ENCODE measurements around the gene TBC1D17.

Gene TBC1D17

GRCh38 chr19:49907745-49908446, 30.4 kb downstream of the TBC1D17 start:
- peaks cover 45% of the 10 kb centered on the region for H3K79me2 ChIP-seq (ENCODE audit: low read length)
- DNase-seq: no peak
- no peaks in the 10 kb centered on the region for H3K27me3 ChIP-seq (replicated peaks; ENCODE audit: insufficient read depth, low read length)
- H3F3A ChIP-seq (ENCODE audit: insufficient read depth, low read length): peaks cover 6% of the 10 kb centered on the region; the same call in 1 of the 2 replicates
- H3K9ac ChIP-seq (ENCODE audit: low read length): no peak overlapping the region
- no peaks in the 10 kb centered on the region for H3K9me2 ChIP-seq (replicated peaks; ENCODE audit: insufficient read depth, low read length)
- H4K20me1 ChIP-seq (ENCODE audit: insufficient read depth, low read length): peaks cover 6% of the 10 kb centered on the region; the same call in 1 of the 2 replicates
- no peak overlapping the region for H2AFZ ChIP-seq (ENCODE audit: low read length)
- H3K36me3 ChIP-seq (replicated peaks; ENCODE audit: insufficient read depth, low read length): peaks cover 12% of the 10 kb centered on the region; the same call in 1 of the 2 replicates
- TF ChIP-seq, protein P1, sequence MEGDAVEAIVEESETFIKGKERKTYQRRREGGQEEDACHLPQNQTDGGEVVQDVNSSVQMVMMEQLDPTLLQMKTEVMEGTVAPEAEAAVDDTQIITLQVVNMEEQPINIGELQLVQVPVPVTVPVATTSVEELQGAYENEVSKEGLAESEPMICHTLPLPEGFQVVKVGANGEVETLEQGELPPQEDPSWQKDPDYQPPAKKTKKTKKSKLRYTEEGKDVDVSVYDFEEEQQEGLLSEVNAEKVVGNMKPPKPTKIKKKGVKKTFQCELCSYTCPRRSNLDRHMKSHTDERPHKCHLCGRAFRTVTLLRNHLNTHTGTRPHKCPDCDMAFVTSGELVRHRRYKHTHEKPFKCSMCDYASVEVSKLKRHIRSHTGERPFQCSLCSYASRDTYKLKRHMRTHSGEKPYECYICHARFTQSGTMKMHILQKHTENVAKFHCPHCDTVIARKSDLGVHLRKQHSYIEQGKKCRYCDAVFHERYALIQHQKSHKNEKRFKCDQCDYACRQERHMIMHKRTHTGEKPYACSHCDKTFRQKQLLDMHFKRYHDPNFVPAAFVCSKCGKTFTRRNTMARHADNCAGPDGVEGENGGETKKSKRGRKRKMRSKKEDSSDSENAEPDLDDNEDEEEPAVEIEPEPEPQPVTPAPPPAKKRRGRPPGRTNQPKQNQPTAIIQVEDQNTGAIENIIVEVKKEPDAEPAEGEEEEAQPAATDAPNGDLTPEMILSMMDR (IDR thresholded peaks at IDR 0.05; ENCODE audit: low read length): no peak
- TF ChIP-seq EZH2phosphoT487 (IDR thresholded peaks at IDR 0.05; ENCODE audit: low read length) (no peak), EZH2 (optimal IDR thresholded peaks at IDR 0.05; ENCODE audit: low read depth, low read length) (no peak)
- H3K27ac ChIP-seq (ENCODE audit: low read length): no peak overlapping the region
- no peaks in the 10 kb centered on the region for H3K9me3 ChIP-seq (replicated peaks; ENCODE audit: insufficient read depth, low read length)
- H3K4me1 ChIP-seq (ENCODE audit: low read length): no peaks in the 10 kb centered on the region
- no peak overlapping the region for H3K4me2 ChIP-seq (ENCODE audit: low read depth, low read length)
- H3K4me3 ChIP-seq (ENCODE audit: low read length): no peak overlapping the region

- no peaks in the 10 kb centered on the region for H3K27me3 ChIP-seq (replicated peaks; ENCODE audit: insufficient read depth, low read length)
Observed at GRCh38 chr19:49908480-49909420, 31.2 kb downstream of the TBC1D17 start.

GRCh38 chr19:49910179-49910578, 32.7 kb downstream of the TBC1D17 start:
- no peak overlapping the region for H3K27ac ChIP-seq (ENCODE audit: low read length)
- DNase-seq: no peak
- H3K79me2 ChIP-seq (ENCODE audit: low read length): peaks cover 65% of the 10 kb centered on the region
- peaks cover 6% of the 10 kb centered on the region; the same call in 1 of the 2 replicates for H4K20me1 ChIP-seq (ENCODE audit: insufficient read depth, low read length)
- no peaks in the 10 kb centered on the region for H3K9me3 ChIP-seq (replicated peaks; ENCODE audit: insufficient read depth, low read length)
- no peaks in the 10 kb centered on the region for H3K27me3 ChIP-seq (replicated peaks; ENCODE audit: insufficient read depth, low read length)
- H3F3A ChIP-seq (ENCODE audit: insufficient read depth, low read length): no peaks in the 10 kb centered on the region; the same call in 1 of the 2 replicates
- no peak overlapping the region for H3K4me3 ChIP-seq (ENCODE audit: low read length)
- H3K9ac ChIP-seq (ENCODE audit: low read length): no peak overlapping the region
- no peak for TF ChIP-seq EZH2 (optimal IDR thresholded peaks at IDR 0.05; ENCODE audit: low read depth, low read length)
- TF ChIP-seq EZH2phosphoT487 (IDR thresholded peaks at IDR 0.05; ENCODE audit: low read length): no peak
- TF ChIP-seq, protein P1 (IDR thresholded peaks at IDR 0.05; ENCODE audit: low read length): no peak
- H3K36me3 ChIP-seq (replicated peaks; ENCODE audit: insufficient read depth, low read length): peaks cover 12% of the 10 kb centered on the region; the same call in 1 of the 2 replicates
- H3K4me2 ChIP-seq (ENCODE audit: low read depth, low read length): no peak overlapping the region
- H3K4me1 ChIP-seq (ENCODE audit: low read length): no peaks in the 10 kb centered on the region
- no peak overlapping the region for H2AFZ ChIP-seq (ENCODE audit: low read length)
- H3K9me2 ChIP-seq (replicated peaks; ENCODE audit: insufficient read depth, low read length): no peaks in the 10 kb centered on the region

More at GRCh38 chr19:49908480-49909420, 31.2 kb downstream of the TBC1D17 start:
- no peaks in the 10 kb centered on the region for H3K4me1 ChIP-seq (ENCODE audit: low read length)
- H2AFZ ChIP-seq (ENCODE audit: low read length): no peak overlapping the region
- DNase-seq: no peak
- peaks cover 54% of the 10 kb centered on the region for H3K79me2 ChIP-seq (ENCODE audit: low read length)
- no peaks in the 10 kb centered on the region for H3K9me3 ChIP-seq (replicated peaks; ENCODE audit: insufficient read depth, low read length)
- H3F3A ChIP-seq (ENCODE audit: insufficient read depth, low read length): peaks cover 6% of the 10 kb centered on the region; the same call in 1 of the 2 replicates
- no peak overlapping the region for H3K4me2 ChIP-seq (ENCODE audit: low read depth, low read length)
- no peaks in the 10 kb centered on the region for H3K9me2 ChIP-seq (replicated peaks; ENCODE audit: insufficient read depth, low read length)
- H3K27ac ChIP-seq (ENCODE audit: low read length): no peak overlapping the region
- no peak overlapping the region for H3K4me3 ChIP-seq (ENCODE audit: low read length)
- peaks cover 12% of the 10 kb centered on the region; the same call in 1 of the 2 replicates for H3K36me3 ChIP-seq (replicated peaks; ENCODE audit: insufficient read depth, low read length)
- no peak overlapping the region for H3K9ac ChIP-seq (ENCODE audit: low read length)
- TF ChIP-seq EZH2phosphoT487 (IDR thresholded peaks at IDR 0.05; ENCODE audit: low read length): no peak
- TF ChIP-seq, protein P1 (IDR thresholded peaks at IDR 0.05; ENCODE audit: low read length): no peak
- TF ChIP-seq EZH2 (optimal IDR thresholded peaks at IDR 0.05; ENCODE audit: low read depth, low read length): no peak
- peaks cover 6% of the 10 kb centered on the region; the same call in 1 of the 2 replicates for H4K20me1 ChIP-seq (ENCODE audit: insufficient read depth, low read length)

Data from MM.1S (cell line).